DMS53 treated with DMSO at 0.1 percent for 48 hours (cell line): ENCODE results near the gene EMILIN1.
A peak's percentile ranks its signal among the peaks of the same experiment; 100 is the strongest.
"Not testable (repeated sequence)": the region's sequence is repeated elsewhere in the genome, so short reads cannot be mapped to it uniquely, and the experiment has no call there.

Experiments
- DNase-seq: peaks from one replicate; lab custom pipeline; 2025; ENCODE audit not compliant: unreplicated experiment; lab: John Stamatoyannopoulos, UW

The EMILIN1 gene

DNA sequence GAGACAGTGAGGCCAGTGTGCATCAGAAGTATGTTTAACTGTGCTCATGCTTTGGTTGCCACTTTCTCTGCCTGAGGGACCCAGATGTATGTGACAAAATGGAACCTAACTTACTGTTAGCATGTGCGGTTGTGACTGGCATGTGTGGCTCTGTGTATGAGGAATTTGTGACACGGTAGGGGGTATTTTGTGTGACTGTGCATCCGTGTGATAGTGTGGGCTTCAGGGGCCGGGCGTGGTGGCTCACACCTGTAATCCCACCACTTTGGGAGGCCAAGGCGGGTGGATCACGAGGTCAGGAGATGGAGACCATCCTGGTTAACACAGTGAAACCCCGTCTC is 40.9 kb downstream of the EMILIN1 start:
- not testable (repeated sequence) for DNase-seq

DNA sequence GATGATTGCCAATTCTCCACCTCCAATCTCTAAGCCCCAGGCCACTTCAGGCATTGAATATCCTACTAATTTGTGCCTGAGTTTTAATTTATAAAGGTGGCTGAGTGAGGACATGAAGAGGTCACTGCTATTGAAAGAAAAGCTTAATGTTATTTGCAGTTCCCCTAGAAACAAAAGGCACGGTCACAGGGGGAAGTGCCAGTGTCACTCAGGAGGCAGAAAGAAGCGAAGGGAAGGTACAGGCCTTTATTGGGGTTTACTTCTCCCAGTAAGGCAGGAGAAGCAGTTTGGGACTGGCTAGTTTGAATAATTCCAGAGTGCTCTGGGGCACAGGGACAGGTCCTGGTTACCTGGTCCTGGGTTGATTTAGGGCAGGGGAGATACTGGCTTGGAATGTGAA is 43.5 kb downstream of the EMILIN1 start:
- no peak for DNase-seq

DNA sequence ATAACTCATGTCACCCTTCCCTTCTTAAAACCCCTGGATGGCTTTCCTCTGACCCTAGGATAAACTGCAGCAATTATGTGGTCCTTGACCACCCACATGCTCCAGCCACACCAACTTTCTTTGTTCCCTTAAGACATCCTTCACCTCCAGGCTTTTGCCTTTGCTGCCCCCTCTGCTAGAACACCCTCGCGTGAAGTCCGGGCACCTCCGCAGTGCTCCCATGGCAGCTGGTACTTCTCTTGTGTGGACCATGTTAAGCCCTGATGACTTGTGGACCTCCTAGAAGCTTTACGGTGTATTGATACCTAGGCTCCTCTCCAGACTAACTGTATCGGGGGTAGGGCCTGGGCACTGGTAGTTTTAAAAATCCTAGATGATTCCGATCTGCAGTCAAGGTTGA is 44.4 kb downstream of the EMILIN1 start:
- no peak for DNase-seq

DNA sequence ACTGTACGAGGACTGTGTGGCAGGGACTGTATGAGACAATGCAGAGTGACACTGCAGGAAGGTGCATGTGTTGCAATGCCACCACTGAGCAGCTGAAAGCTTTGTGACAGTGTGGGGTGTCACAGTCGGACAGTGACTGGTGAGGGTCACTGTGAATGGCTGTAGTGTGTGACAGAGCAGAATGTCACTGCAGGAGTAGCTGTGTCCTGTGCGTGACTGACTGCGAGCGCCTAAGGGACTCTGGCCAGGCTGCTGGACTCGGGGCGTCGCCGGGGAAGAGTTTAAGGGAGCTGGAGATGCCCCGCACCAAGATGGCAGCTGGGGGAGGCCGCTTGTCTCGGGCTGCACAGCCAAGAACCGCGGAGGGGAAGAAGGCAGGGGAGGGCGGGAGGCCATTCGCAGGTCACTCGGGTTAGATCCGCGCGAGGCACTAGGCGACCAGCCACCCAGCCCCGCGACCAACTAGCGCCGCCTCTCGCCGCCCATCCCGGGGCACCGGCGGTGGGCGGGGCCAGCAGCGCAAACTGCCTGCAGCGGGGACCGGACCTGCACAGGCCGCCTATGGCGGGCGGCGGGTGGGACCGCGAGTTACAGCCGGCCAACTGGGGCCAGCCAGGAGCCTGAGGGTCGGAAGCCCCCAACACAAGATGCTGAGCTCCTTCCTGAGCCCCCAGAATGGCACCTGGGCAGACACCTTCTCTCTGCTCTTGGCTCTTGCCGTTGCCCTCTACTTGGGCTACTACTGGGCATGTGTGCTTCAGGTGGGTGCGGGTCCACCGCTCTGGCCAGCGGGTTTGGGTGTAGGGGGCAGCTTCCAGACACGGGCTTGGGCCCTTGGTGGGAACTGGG is 45.1 kb downstream of the EMILIN1 start, which contains the start of gene ABHD1:
Gene ABHD1, plus strand, starts transcription at position 514 of the 849 bp plus-strand sequence. Its CDS starts 134 bp downstream, at position 648.
- DNase-seq = peak; percentile 35

DNA sequence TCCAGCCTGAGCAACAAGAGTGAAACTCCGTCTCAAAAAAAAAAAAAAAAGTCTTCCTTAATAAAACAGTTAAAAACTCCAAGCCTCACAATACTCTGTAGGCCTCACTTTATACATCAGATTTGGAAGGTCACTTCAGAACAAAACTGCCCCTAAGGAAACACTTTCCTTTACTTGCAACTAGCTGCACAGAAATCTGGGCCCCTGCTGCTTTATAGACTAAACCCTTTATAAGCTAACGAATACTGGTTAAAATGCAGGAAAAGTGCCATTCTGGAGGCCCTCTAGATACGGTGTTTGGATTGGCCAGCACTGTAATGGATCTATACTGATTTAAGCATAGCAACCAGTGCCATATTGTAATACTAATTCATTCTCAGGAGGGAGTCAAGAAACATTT is 46.7 kb downstream of the EMILIN1 start:
- DNase-seq = no peak

DNA sequence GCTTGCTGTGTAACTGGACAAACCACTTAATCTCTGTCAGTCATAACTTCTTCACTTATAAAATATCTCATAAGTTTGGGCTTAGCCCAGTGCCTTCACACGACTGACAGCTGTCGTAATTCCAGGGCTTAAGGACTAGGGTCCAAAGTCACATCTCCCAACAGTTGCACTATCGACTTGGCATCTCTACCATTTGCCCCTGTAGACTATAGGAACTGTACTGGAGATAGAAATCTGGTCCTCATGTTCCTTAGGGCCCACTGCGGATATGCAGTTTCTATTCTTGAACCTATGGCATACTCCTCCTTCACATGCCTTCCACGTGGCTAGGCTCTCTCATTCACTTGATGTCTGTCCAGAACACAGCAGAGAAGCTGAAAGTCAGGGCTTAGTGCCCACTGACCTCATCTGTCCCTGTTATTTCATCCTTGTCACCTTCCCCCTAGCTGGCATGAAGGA is 47.9 kb downstream of the EMILIN1 start:
- DNase-seq = no peak

DNA sequence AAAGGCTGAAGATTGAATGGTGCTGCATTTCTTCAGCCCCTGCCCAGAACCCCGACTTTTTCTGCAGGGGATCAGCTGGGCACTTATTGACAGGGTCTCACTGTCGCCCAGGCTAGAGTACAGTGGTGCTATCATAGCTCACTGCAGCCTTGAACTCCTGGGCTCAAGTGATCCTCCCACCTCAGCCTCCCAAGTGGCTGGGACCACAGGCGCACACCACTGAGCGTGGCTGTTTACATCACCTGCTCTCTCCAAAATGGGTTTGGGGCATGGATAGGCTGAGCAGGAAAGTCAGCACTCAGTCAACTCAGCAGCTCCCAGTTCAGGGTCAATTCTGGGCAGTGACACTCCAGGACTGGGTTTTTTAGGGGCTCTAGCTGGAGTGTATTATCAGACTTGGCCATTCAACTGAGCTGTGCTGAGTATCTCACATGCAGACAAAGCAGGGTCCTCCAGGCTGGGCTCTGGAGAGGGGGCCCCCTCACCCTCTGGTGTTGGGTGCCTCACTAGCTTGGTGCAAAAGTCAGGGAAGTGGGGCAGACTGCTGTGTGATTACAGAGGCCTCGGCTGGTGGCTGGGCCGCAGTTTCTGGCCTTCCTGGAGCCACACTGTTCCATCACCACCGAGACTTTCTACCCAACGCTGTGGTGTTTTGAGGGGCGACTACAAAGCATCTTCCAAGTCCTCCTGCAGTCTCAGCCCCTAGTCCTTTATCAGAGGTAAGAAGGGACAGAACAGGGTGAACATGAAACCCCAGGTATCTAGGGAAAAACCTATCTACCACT is 49.7 kb downstream of the EMILIN1 start:
- DNase-seq = no peak

DNA sequence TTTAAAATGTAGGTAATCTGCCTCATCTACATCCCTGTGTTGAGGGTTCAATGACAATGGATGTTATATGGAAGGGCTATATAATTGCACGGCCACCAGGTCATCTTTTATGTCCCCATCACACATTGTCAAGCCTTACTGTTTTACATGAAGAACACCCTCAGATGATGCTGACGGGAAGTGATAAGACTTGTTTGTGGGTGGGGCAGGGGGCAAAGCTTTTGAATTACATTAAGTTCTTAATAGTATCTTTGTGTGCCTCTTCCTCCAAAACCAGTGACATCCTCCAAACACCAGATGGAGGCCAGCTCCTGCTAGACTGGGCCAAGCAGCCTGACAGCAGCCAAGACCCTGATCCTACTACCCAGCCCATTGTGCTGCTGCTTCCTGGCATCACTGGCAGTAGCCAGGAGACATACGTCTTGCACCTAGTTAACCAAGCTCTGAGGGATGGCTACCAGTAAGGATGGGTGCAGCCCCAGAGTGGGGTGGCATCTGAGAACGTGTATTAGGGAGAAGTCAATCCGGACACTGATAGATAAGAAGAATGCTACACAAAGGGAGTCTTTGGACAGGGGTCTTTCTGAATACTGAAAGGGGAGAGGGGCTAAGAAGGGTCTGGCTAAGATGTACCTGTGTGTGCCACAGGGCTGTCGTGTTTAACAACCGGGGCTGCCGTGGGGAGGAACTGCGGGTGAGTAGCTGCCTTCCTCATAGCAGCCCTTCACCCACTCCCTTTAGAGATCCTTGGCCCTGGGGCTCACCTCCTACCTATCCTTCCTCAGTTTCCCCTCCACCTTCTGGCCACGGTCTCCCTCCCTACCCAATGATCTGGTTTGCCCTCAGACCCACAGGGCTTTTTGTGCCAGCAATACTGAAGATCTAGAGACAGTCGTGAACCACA is 50.5 kb downstream of the EMILIN1 start:
- no peak for DNase-seq

DNA sequence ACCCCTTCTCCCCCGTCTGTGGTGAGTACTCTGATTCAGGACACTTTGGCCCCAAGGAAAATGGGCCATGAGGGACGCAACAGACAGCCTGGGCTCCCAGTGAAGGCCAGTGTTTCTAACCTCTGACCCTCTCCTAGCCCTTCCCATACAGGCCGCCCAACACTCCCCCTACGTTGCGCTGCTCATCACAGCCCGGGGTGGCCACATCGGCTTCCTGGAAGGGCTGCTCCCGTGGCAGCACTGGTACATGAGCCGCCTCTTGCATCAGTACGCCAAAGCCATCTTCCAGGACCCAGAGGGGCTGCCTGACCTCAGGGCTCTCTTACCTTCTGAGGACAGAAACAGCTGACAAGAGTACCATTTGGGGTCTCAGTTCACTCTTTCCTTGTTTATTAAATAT is 52.0 kb downstream of the EMILIN1 start:
- no peak for DNase-seq

DNA sequence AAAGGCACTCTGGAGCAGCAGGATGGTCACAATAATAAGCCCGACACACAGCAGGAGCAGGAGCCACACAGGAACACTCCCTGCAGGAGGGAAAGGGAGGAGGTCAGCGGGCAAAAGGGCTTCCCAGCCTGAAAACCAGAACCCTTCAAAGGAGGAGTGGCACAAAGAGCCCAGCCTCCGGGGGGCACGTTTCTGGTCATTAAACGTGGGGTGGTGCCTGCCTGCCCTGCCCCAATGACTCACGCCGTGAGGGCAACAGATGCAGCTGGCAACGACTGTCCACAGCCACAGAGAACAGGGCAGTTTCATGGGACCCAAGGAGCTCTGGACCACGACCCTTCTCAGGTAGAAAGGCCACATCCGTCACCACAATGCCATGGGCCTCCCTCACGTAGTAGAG is 53.0 kb downstream of the EMILIN1 start:
- no peak for DNase-seq

DNA sequence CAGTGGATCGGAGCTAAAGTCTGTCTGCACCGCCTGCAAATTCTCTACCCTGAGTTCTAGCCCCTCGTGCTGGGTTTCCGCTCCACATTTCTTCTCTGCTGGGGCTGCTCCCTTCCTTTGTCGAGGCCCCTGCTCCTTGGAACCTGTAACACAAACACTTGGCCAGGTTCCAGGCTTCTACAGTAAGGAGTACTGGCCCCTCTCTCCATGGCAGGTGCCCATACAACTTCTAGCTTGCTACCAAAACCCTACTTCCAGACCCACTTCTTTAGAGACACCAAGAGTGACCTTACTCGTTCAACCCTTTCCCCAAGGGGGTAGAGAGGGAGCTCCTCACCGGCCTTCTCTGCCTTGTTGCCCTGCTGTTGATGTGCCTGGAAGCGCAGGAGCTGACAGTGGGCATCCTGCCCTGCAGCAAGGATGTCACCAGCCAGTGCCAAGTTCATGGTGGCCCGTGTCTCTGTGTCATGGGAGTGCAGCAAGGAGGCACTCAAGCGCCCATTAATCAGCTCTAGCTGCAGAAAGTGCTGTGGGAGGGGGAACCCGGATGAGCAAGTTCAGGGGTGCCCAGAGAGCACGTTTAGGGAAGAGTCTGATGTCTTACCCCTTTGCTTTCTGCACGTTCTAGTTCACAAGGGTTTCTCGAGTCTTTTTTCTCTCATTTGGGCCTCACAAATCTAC is 54.9 kb downstream of the EMILIN1 start:
- DNase-seq = no peak

DNA sequence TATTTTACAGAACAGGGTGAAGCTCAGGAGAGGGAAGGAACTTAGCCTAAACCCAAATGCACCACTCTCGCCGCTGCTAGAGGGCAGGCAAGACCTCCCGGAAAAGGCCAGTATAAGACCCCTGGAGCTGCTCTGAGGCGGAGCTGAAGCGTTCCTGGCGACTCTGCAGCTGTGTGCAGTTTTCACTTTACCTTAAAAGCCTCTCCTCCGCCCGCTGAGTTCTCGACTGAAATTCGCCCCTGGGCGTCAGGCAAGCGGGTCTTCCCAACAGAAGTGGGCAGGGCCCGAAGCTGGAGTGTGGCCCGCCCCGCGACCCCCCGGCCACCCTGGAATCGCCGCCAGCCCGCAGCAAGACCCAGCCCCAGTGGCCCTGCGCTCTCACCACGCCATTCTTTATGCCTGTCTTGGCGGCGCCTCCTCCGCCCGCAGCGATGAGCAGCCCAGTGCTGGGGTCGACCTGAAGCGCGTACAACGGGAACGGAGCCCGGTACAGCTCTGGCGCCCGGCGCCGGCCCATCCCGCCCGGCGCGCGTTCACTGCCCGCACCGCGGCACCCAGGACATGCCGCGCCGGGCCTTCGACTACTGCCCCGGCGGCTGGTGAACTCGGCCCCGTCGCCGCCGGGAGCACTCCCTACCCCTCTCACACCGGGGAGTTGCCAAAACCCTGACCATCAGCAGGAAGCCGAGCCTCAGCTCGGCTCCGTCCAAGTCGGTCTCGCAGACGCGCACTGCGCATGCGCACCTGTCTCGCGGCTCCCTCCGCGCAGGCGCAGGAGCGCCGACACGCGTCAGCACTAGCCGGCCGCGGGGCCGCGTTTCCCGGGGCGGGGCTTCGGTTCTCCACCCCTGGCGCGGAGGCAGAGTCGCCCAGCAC is 55.7 kb downstream of the EMILIN1 start, which contains the start of gene PREB:
Gene PREB, minus strand, starts transcription at position 732 of the 876 bp plus-strand sequence. Its CDS starts 215 bp downstream, at position 517.
- peak; percentile 78 for DNase-seq

DNA sequence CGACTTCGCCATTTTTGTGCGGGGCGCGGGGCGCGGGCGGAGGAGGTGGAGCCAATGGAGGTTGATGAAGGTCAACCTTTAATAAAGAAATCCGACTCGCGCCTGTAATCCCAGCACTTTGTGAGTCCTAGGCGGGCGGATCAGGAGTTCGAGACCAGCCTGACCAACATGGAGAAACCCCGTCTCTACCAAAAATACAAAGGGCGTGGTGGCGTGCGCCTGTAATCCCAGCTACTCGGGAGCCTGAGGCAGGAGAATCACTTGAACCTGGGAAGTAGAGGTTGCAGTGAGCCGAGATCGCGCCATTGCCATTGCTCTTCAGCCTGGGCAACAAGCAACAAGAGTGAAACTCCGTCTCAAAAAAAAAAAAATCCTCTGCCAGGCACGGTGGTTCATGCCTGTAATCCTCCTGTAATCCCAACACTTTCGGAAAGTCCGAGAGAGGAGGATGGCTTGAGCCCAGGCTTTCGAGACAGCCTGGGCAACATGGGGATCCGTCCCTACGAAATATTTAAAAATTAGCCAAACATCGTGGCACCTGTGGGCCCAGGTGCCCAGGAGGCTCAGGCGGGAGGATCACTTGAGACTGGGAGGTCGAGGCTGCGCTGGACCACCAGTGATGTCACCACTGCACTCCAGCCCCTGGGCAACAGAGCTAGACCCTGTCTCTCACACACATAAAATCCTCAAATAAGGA is 56.5 kb downstream of the EMILIN1 start:
- DNase-seq = no peak

DNA sequence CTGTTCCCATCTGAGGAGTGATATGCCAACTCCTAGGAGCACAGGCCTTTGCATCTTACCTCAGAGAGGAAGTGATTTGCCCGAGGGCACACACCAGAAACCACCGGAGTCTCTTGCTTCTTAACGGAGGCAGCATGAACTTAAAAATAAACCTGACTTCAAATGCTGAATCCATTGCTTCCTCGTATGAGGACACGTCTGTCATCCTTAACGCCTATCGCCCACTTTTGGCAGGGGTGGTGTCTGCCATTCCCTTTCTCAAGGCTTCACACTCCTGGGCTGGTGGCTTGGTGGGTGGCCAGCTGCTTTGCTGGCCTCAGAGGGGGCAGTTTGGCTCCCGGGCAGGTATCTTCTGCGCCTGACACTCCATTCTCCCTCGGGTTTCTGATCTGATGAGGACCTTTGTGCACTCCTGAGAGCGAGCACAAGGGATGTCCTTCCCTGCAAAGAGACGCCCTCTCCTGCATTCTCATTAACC is 57.1 kb downstream of the EMILIN1 start:
- no peak for DNase-seq
